ENCODE measurements around the gene ARGLU1.

Gene ARGLU1

GRCh38 chr13:106560821-106561220 lies 7.1 kb downstream of the ARGLU1 start:
- TF ChIP-seq CTCF (conservative IDR thresholded peaks at IDR 0.05; ENCODE audit: low read length): no peak
- H3K4me3 ChIP-seq (ENCODE audit: low read length): no peak overlapping the region

GRCh38 chr13:106558527-106558926 lies 9.4 kb downstream of the ARGLU1 start:
- TF ChIP-seq CTCF (conservative IDR thresholded peaks at IDR 0.05; ENCODE audit: low read length): no peak
- H3K4me3 ChIP-seq (ENCODE audit: low read length): no peak overlapping the region
- no peak for DNase-seq (ENCODE audit: low read depth)

More at GRCh38 chr13:106560821-106561220, 7.1 kb downstream of the ARGLU1 start:
- DNase-seq (ENCODE audit: low read depth): no peak

GRCh38 chr13:106555631-106556328 lies 12.2 kb downstream of the ARGLU1 start:
- H3K4me3 ChIP-seq (ENCODE audit: low read length): no peak overlapping the region
- no peak for DNase-seq (ENCODE audit: low read depth)
- TF ChIP-seq CTCF (conservative IDR thresholded peaks at IDR 0.05; ENCODE audit: low read length): no peak

- no peak for DNase-seq (ENCODE audit: low read depth)
- no peak overlapping the region for H3K4me3 ChIP-seq (ENCODE audit: low read length)
Observed at GRCh38 chr13:106551751-106552150, 16.2 kb downstream of the ARGLU1 start.

GRCh38 chr13:106551350-106551749 lies 16.6 kb downstream of the ARGLU1 start:
- no peak for TF ChIP-seq CTCF (conservative IDR thresholded peaks at IDR 0.05; ENCODE audit: low read length)
- H3K4me3 ChIP-seq (ENCODE audit: low read length): no peak overlapping the region
- no peak for DNase-seq (ENCODE audit: low read depth)

More at GRCh38 chr13:106551751-106552150, 16.2 kb downstream of the ARGLU1 start:
- no peak for TF ChIP-seq CTCF (conservative IDR thresholded peaks at IDR 0.05; ENCODE audit: low read length)

GRCh38 chr13:106550570-106551135 lies 17.3 kb downstream of the ARGLU1 start:
- TF ChIP-seq CTCF (conservative IDR thresholded peaks at IDR 0.05; ENCODE audit: low read length): no peak
- no peak overlapping the region for H3K4me3 ChIP-seq (ENCODE audit: low read length)
- no peak for DNase-seq (ENCODE audit: low read depth)

- no peak for DNase-seq (ENCODE audit: low read depth)
- no peak overlapping the region for H3K4me3 ChIP-seq (ENCODE audit: low read length)
- TF ChIP-seq CTCF (conservative IDR thresholded peaks at IDR 0.05; ENCODE audit: low read length): no peak
Observed at GRCh38 chr13:106548064-106548696, 19.8 kb downstream of the ARGLU1 start.

All from AG10803 (cell line).